Hepatocyte (in vitro differentiated cells): ENCODE measurements around the gene STK32A. TPM values are rescaled to one million over a fixed set of nuclear protein-coding genes. Genes with fewer than 3 reads are reported as not detected.

Source experiments
- DNase-seq: peaks from one replicate; pipeline ENCODE4 v3.0.0-alpha.2; 2016; ENCODE audit warnings: low spot score
- H2AFZ ChIP-seq: fragments of 200-600 bp; sonication (generic); 2 replicates; pipeline ENCODE4 v1.6.0; 2016; ENCODE audit warnings: antibody characterized with exemption, mild to moderate bottlenecking
- H3K27ac ChIP-seq: fragments of 200-600 bp; sonication (generic); 2 replicates; pipeline ENCODE4 v1.5.1; 2016; ENCODE audit warnings: mild to moderate bottlenecking
- H3K27me3 ChIP-seq: fragments of 200-600 bp; sonication (generic); 2 replicates; pipeline ENCODE4 v1.6.1; 2016
- H3K36me3 ChIP-seq: fragments of 200-600 bp; sonication (generic); replicated peaks from 2 replicates; pipeline ENCODE4 v1.5.1; 2016; ENCODE audit warnings: low read depth; ENCODE audit not compliant: insufficient read depth
- H3K4me1 ChIP-seq: fragments of 200-600 bp; sonication (generic); 2 replicates; pipeline ENCODE4 v1.5.1; 2016; ENCODE audit warnings: mild to moderate bottlenecking, moderate library complexity; ENCODE audit not compliant: insufficient read depth
- H3K4me2 ChIP-seq: fragments of 200-600 bp; sonication (generic); 2 replicates; pipeline ENCODE4 v1.6.0; 2016
- H3K4me3 ChIP-seq: fragments of 200-600 bp; sonication (generic); 2 replicates; pipeline ENCODE4 v1.5.1; 2016; ENCODE audit warnings: mild to moderate bottlenecking
- H3K79me2 ChIP-seq: fragments of 200-600 bp; sonication (generic); 2 replicates; pipeline ENCODE4 v1.6.0; 2017; ENCODE audit warnings: mild to moderate bottlenecking
- H3K9me2 ChIP-seq: fragments of 200-600 bp; sonication (generic); replicated peaks from 2 replicates; pipeline ENCODE4 v1.6.0; 2017; ENCODE audit warnings: mild to moderate bottlenecking; ENCODE audit not compliant: insufficient read depth
- H3K9me3 ChIP-seq: fragments of 200-600 bp; sonication (generic); 2 replicates; pipeline ENCODE4 v1.5.1; 2016; ENCODE audit warnings: low read depth, mild to moderate bottlenecking
- H4K20me1 ChIP-seq: fragments of 200-600 bp; sonication (generic); 2 replicates; pipeline ENCODE4 v1.6.0; 2016; ENCODE audit warnings: mild to moderate bottlenecking; ENCODE audit not compliant: insufficient read depth, poor library complexity, severe bottlenecking
- CTCF ChIP-seq: fragments of 200-600 bp; sonication (generic); IDR thresholded peaks from 2 replicates; pipeline ENCODE4 v1.5.1; 2016; ENCODE audit warnings: antibody characterized with exemption, mild to moderate bottlenecking; ENCODE audit not compliant: poor library complexity
- EZH2 ChIP-seq: fragments of 200-600 bp; sonication (generic); IDR thresholded peaks from 2 replicates; pipeline ENCODE4 v1.6.1; 2016; ENCODE audit warnings: antibody characterized with exemption, mild to moderate bottlenecking, borderline replicate concordance
- EZH2phosphoT487 ChIP-seq: fragments of 200-600 bp; sonication (generic); IDR thresholded peaks from one replicate; pipeline ENCODE4 v1.6.1; 2018; ENCODE audit warnings: antibody characterized with exemption, mild to moderate bottlenecking, low read depth, moderate library complexity; ENCODE audit not compliant: unreplicated experiment, severe bottlenecking
- WGBS: methylation state at CpG from one replicate; pipeline ENCODE4 v1.1.6; 2016; ENCODE audit warnings: low lambda C conversion rate; ENCODE audit errors: missing lambda C conversion rate; 5-methylcytosine and 5-hydroxymethylcytosine counted together
- polyA plus RNA-seq: library from polyadenylated mRNA; unstranded; fragments of >200 nt; fragmentation: Nextera tagmentation; extraction: Ambion mirVana; gene quantifications from 2 replicates; pipeline ENCODE4 v1.2.1, GENCODE V29; 2016
- total RNA-seq: library from RNA; depleted of rRNA; stranded (reverse); fragments of >200 nt; gene quantifications from 2 replicates; pipeline ENCODE4 v1.2.3, GENCODE V29; 2014

The STK32A gene
- total and polyA plus RNA-seq, 2 experiments from 2014 or later = 2.3 to 2.6 TPM

GRCh38 chr5:147306351-147306750 is 71.5 kb downstream of the STK32A start:
- Histone ChIP-seq H3K27ac (no peak overlapping the region), H3K27me3 (no peaks in the 10 kb centered on the region), H2AFZ (no peak overlapping the region), H4K20me1 (no peaks in the 10 kb centered on the region), H3K79me2 (no peaks in the 10 kb centered on the region), H3K4me3 (no peak overlapping the region), H3K4me2 (no peak overlapping the region), H3K9me3 (no peaks in the 10 kb centered on the region), H3K4me1 (no peaks in the 10 kb centered on the region), H3K9me2 (no peaks in the 10 kb centered on the region), H3K36me3 (no peaks in the 10 kb centered on the region)
- TF ChIP-seq CTCF (no peak), EZH2phosphoT487 (no peak), EZH2 (no peak)
- no peak for DNase-seq

DNA sequence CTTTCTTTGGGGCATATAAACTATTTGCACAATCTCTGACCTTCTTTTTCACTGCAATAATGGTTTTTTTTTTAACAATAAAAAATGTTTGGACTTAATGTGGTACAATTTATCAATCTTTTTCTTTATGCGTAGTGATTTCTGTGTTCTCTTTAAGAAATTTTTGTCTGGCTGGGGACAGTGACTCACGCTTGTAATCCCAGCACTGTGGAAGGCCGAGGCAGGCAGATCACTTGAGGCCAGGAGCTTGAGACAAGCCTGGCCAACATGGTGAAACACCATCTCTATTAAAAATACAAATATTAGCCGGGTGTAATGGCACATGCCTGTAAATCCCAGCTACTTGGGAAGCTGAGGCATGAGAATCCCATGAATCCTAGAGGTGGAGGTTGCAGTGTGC is 72.3 kb downstream of the STK32A start:
- 86% methylated on average over 4 of the region's 4 CpGs for WGBS
- Histone ChIP-seq H3K4me1 (no peaks in the 10 kb centered on the region), H3K27me3 (no peaks in the 10 kb centered on the region), H3K27ac (no peak overlapping the region), H3K36me3 (no peaks in the 10 kb centered on the region), H3K9me3 (no peaks in the 10 kb centered on the region), H4K20me1 (no peaks in the 10 kb centered on the region), H3K4me2 (no peak overlapping the region), H3K9me2 (no peaks in the 10 kb centered on the region), H3K79me2 (no peaks in the 10 kb centered on the region), H3K4me3 (no peak overlapping the region), H2AFZ (no peak overlapping the region)
- DNase-seq = no peak
- no peak for TF ChIP-seq EZH2phosphoT487
- TF ChIP-seq CTCF = no peak
- TF ChIP-seq EZH2 = no peak

GRCh38 chr5:147309621-147310020 is 74.8 kb downstream of the STK32A start:
- Histone ChIP-seq H2AFZ (no peak overlapping the region), H3K4me3 (no peak overlapping the region), H3K4me2 (no peak overlapping the region), H3K9me3 (no peaks in the 10 kb centered on the region), H4K20me1 (no peaks in the 10 kb centered on the region), H3K27me3 (no peaks in the 10 kb centered on the region), H3K36me3 (no peaks in the 10 kb centered on the region), H3K79me2 (no peaks in the 10 kb centered on the region), H3K9me2 (no peaks in the 10 kb centered on the region), H3K27ac (no peak overlapping the region), H3K4me1 (no peaks in the 10 kb centered on the region)
- TF ChIP-seq EZH2 = no peak
- no peak for TF ChIP-seq EZH2phosphoT487
- TF ChIP-seq CTCF = no peak
- WGBS = 78% methylated on average over 4 of the region's 4 CpGs
- DNase-seq = no peak

- Histone ChIP-seq H3K27ac (no peak overlapping the region), H3K4me3 (no peak overlapping the region), H3K4me1 (no peaks in the 10 kb centered on the region), H3K36me3 (no peaks in the 10 kb centered on the region), H3K9me2 (no peaks in the 10 kb centered on the region), H3K79me2 (no peaks in the 10 kb centered on the region), H4K20me1 (no peaks in the 10 kb centered on the region), H3K4me2 (no peak overlapping the region), H3K9me3 (no peaks in the 10 kb centered on the region), H3K27me3 (no peaks in the 10 kb centered on the region), H2AFZ (no peak overlapping the region)
- TF ChIP-seq EZH2phosphoT487 (no peak), CTCF (no peak), EZH2 (no peak)
- 90% methylated on average over 10 of the region's 10 CpGs for WGBS
- no peak for DNase-seq
Measured at GRCh38 chr5:147310059-147310704, 75.4 kb downstream of the STK32A start.
